ENCODE measurements around the gene ATAD3B. TPM values are rescaled to one million over a fixed set of nuclear protein-coding genes. Genes with fewer than 3 reads are reported as not detected.

Gene ATAD3B
- total and polyA plus RNA-seq, 2 of the 13 experiments (the other 11 are each of a cell fraction or from before 2014, with no cell fraction given), result 9.6 to 31.1 TPM

- H4K20me1 ChIP-seq (ENCODE audit: insufficient read depth, low read length), result no peaks in the 10 kb centered on the region
- intact Hi-C loops (cut with micrococcal nuclease; ENCODE audit: unreplicated experiment), result no loop called here
- no peak overlapping the region for H3K9ac ChIP-seq (ENCODE audit: insufficient read depth, low read depth, low read length)
- no TSS peak for BruUV-seq (replicated peaks)
- DNase-seq (ENCODE audit: low spot score) (peak; percentile 35), ATAC-seq (no peak), FAIRE-seq (no peak)
- no peak overlapping the region for H2AFZ ChIP-seq (ENCODE audit: low read length)
- TF ChIP-seq ZNF746 (CRISPR knock-in tag; IDR thresholded peaks at IDR 0.05) (0 out of 2 replicates have a peak, but pooled peaks have one; percentile 31), TCF7 (IDR thresholded peaks at IDR 0.05; ENCODE audit: low read depth) (peak; percentile 49; the same call in 1 of the 2 replicates), PCBP1 (IDR thresholded peaks at IDR 0.05; ENCODE audit: borderline replicate concordance, low read depth, low read length) (peak; percentile 91), ZSCAN25 (CRISPR knock-in tag; IDR thresholded peaks at IDR 0.05) (peak; percentile 93), HNRNPK (IDR thresholded peaks at IDR 0.05; ENCODE audit: low read depth, low read length, poor library complexity, severe bottlenecking) (peak; percentile 45), SNAPC2 (CRISPR knock-in tag; IDR thresholded peaks at IDR 0.05) (no peak), ZNF430 (CRISPR knock-in tag; IDR thresholded peaks at IDR 0.05) (no peak), SIN3B (IDR thresholded peaks at IDR 0.05; ENCODE audit: low read length) (no peak), FLYWCH1 (CRISPR knock-in tag; IDR thresholded peaks at IDR 0.05) (no peak), SP5 (CRISPR knock-in tag; IDR thresholded peaks at IDR 0.05; ENCODE audit: borderline replicate concordance, low read depth) (peak; percentile 48; the same call in 1 of the 2 replicates)
- no peaks in the 10 kb centered on the region for H3K36me3 ChIP-seq (replicated peaks in 1 of 2; ENCODE audit: control insufficient read depth in 1 of 2, insufficient read depth in 2 of 2, low read length in 2 of 2)
- H3K4me2 ChIP-seq (ENCODE audit: low read depth, low read length), result peak overlapping the region; percentile 91; the same call in 1 of the 2 replicates
- H3K9me3 ChIP-seq (ENCODE audit: low read length), result no peaks in the 10 kb centered on the region
- peak overlapping the region; percentile 58 to 83 (median 59); a peak in 3 of 6 replicates for H3K4me3 ChIP-seq (replicated peaks in 1 of 3; ENCODE audit: insufficient read depth in 1 of 3, low read depth in 2 of 3, low read length in 3 of 3)
- peaks cover 55% of the 10 kb centered on the region for H3K4me1 ChIP-seq (ENCODE audit: insufficient read depth, low read length)
- no peaks in the 10 kb centered on the region for H3K27me3 ChIP-seq (ENCODE audit: control insufficient read depth in 1 of 2, insufficient read depth in 2 of 2, low read length in 2 of 2)
- CTCF ChIA-PET (ENCODE audit: low intra/inter-chr PET ratio, low total read pairs), result no interaction called here
- no peaks in the 10 kb centered on the region for H3K79me2 ChIP-seq (ENCODE audit: insufficient read depth, low read length)
- POLR2A ChIA-PET, result interaction anchor here (1.3 to 3.1 kb wide), 3 partner anchors 10 to 20 kb away, joined by 5 to 21 read pairs (median 20); partner anchors contain the start of gene MRPL20
- WGBS (ENCODE audit: low lambda C conversion rate), result 73% methylated on average over 66 of the region's 66 CpGs
- H3K27ac ChIP-seq (ENCODE audit: extremely low read length, insufficient read depth, low read length), result no peak overlapping the region
- in situ Hi-C loops (cut with HindIII; ENCODE audit: extremely low pct_ligation_motif_present, low pct_unique_long_range_greater_than_20kb), result no loop called here
Measured at GRCh38 chr1:1427106-1427819, 44.3 kb upstream of the ATAD3B start.
